ENCODE results near the gene SERINC5. TPM values are rescaled to one million over a fixed set of nuclear protein-coding genes. Genes with fewer than 3 reads are reported as not detected.
A peak's percentile ranks its signal among the peaks of the same experiment; 100 is the strongest.

Gene SERINC5
- total RNA-seq, 1 experiment from 2014 or later, result 128 TPM

GRCh38 chr5:80116465-80116864 is 139.4 kb downstream of the SERINC5 start:
- Mint-ChIP-seq H3K27me3 (ENCODE audit: low read depth) (no peaks in the 10 kb centered on the region; the same call in 1 of the 2 replicates), H3K4me1 (peaks cover 17% of the 10 kb centered on the region), H3K27ac (peak overlapping the region; percentile 10; the same call in 1 of the 2 replicates), H3K36me3 (peaks cover 29% of the 10 kb centered on the region), H3K4me3 (no peak overlapping the region), H3K9me3 (peaks cover 30% of the 10 kb centered on the region)
- no peak for ATAC-seq
- POLR2A ChIA-PET, result interaction anchor here (0.7 kb wide), 1 partner anchor 427 kb away, joined by 4 read pairs; the partner anchor contains the start of gene CMYA5
- CTCF ChIA-PET, result interaction anchor here (1.0 kb wide), 1 partner anchor 19 kb away, joined by 3 read pairs; no protein-coding TSS in a partner anchor
- TF ChIP-seq ERG (CRISPR knock-in tag; IDR thresholded peaks at IDR 0.05) (no peak), ATF6 (CRISPR knock-in tag; IDR thresholded peaks at IDR 0.05) (no peak), MAX (CRISPR knock-in tag; IDR thresholded peaks at IDR 0.05) (no peak), TEAD1 (CRISPR knock-in tag; IDR thresholded peaks at IDR 0.05) (no peak), ZBTB21 (CRISPR knock-in tag; IDR thresholded peaks at IDR 0.05; ENCODE audit: borderline replicate concordance) (no peak), ZNF512 (CRISPR knock-in tag; IDR thresholded peaks at IDR 0.05; ENCODE audit: borderline replicate concordance) (no peak), SP1 (CRISPR knock-in tag; conservative IDR thresholded peaks at IDR 0.05) (no peak), NFE2L1 (CRISPR knock-in tag; IDR thresholded peaks at IDR 0.05) (no peak), ZNF423 (CRISPR knock-in tag; IDR thresholded peaks at IDR 0.05) (no peak), E2F4 (CRISPR knock-in tag; IDR thresholded peaks at IDR 0.05; ENCODE audit: borderline replicate concordance, low read depth) (no peak), JAZF1 (CRISPR knock-in tag; IDR thresholded peaks at IDR 0.05) (no peak), FOXP4 (CRISPR knock-in tag; IDR thresholded peaks at IDR 0.05) (no peak), ATF2 (CRISPR knock-in tag; IDR thresholded peaks at IDR 0.05; ENCODE audit: borderline replicate concordance, low read depth) (no peak), ZNF263 (CRISPR knock-in tag; IDR thresholded peaks at IDR 0.05; ENCODE audit: low read depth) (no peak), FOXJ3 (CRISPR knock-in tag; IDR thresholded peaks at IDR 0.05; ENCODE audit: borderline replicate concordance) (no peak), CREB1 (CRISPR knock-in tag; IDR thresholded peaks at IDR 0.05) (no peak), ZNF532 (CRISPR knock-in tag; IDR thresholded peaks at IDR 0.05; ENCODE audit: borderline replicate concordance) (no peak), NFYB (CRISPR knock-in tag; conservative IDR thresholded peaks at IDR 0.05; ENCODE audit: low read depth) (no peak)
- no peak for DNase-seq (ENCODE audit: low spot score)

Measured in WTC11 (cell line).